ENCODE measurements around the gene ISY1. TPM values are rescaled to one million over a fixed set of nuclear protein-coding genes. Genes with fewer than 3 reads are reported as not detected.
A peak's percentile ranks its signal among the peaks of the same experiment; 100 is the strongest.

Gene ISY1
- total RNA-seq, 4 donors from 2014 or later: 4.1 to 39.3 (median 22.3) TPM

DNA sequence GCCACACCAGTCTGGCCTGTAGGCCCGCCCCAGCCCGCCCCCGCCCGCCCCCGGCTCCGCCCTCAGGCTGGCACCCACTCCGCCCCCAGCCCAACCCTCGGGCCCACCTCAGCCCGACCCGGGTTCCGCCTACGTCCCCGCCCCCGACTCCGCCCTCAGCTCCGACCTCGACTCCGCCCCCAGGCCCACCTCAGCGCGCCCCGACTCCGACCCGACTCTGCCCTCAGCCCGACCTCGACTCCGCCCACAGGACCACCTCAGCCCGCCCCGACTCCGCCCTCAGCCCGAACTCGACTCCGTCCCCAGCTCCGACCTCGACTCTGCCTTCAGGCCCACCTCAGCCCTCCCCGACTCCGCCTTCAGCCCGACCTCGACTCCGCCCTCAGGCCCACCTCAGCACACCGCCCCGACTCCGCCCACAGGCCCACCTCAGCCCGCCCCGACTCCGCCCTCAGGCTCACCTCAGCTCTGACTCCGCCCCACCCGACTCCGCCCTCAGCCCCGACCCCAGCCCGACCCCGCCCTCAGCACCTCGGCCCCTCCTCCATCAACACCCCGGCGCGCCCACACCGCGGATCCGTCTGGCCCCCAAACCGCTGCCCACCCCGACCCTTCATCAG is 39.0 kb downstream of the ISY1 start, which contains the start of gene RAB43:
Gene RAB43, minus strand, starts transcription at position 13 of the 620 bp plus-strand sequence. CDS start 315 bp downstream, outside the sequence.
- TF ChIP-seq POLR2A (IDR thresholded peaks at IDR 0.05) (no peak), CTCF (IDR thresholded peaks at IDR 0.05) (no peak)
- Histone ChIP-seq H3K9me3 (no peaks in the 10 kb centered on the region), H3K27ac (peak within 1 kb of the TSS; percentile 87 to 95), H3K27me3 (no peaks in the 10 kb centered on the region), H3K4me3 (peak within 1 kb of the TSS; percentile 56 to 85), H3K4me1 (peaks cover 0 to 6% of the 10 kb centered on the region in 2 donors), H3K36me3 (no peaks in the 10 kb centered on the region)
- DNase-seq: peak; percentile 93 to 94
- intact Hi-C loops (cut with DNase I; ENCODE audit: low total_unique reads): no loop called here

GRCh38 chr3:129121016-129121791 is 39.7 kb downstream of the ISY1 start:
- intact Hi-C loops (cut with DNase I; ENCODE audit: low total_unique reads): no loop called here
- peak in 1 of 2 donors; percentile 34 for DNase-seq
- peak overlapping the region; percentile 56 to 85 for H3K4me3 ChIP-seq

DNA sequence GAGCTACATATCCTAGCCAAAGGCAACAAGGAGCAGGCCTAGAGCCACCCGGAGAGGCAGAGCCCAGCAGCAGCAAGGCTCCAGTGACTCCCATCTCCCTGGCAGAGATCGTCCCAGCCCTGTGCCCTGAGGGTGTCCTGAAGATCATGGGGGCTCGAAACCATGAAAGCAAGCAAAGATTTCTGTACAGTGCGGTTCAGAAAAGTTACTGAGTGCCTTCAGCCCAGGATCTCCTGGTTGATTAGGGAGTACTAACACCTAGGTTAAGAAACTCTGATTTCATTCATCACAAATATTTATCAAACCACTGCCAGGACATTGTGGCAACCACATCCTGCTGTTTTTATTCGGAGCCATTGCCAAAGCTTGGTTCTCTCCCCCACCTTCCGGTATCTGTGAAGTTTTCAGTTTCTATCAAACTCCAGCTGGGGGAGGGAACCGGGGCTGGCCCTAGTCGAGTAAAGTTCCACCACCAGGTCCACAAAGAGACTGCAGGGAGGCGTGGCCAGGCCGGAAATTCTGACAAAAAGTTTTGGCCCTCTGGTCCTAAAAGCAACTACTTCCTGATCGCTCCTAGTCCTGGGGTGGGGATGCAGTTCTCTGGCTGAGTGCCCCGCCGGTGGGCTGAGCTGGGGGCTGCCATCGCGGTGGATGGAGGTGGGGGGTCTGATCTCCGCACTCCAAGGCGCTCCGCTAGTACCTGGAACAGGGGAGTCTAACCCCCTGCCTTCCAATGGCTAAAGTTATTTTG is 40.4 kb downstream of the ISY1 start:
- peaks cover 0 to 6% of the 10 kb centered on the region in 2 donors for H3K4me1 ChIP-seq
- H3K27me3 ChIP-seq: no peaks in the 10 kb centered on the region
- peak overlapping the region; percentile 87 to 95 for H3K27ac ChIP-seq
- peak overlapping the region; percentile 56 to 85 for H3K4me3 ChIP-seq
- intact Hi-C loops (cut with DNase I; ENCODE audit: low total_unique reads): no loop called here
- DNase-seq: peak; percentile 84 to 88
- TF ChIP-seq POLR2A (IDR thresholded peaks at IDR 0.05) (peak; percentile 42 to 57), CTCF (IDR thresholded peaks at IDR 0.05) (peak in 2 of 4 experiments; percentile 46 to 58)
- no peaks in the 10 kb centered on the region for H3K36me3 ChIP-seq
- no peaks in the 10 kb centered on the region for H3K9me3 ChIP-seq

More at GRCh38 chr3:129121016-129121791, 39.7 kb downstream of the ISY1 start:
- TF ChIP-seq POLR2A (IDR thresholded peaks at IDR 0.05) (peak in 1 of 2 donors; percentile 41), CTCF (IDR thresholded peaks at IDR 0.05) (peak in 1 of 4 experiments; percentile 4)
- H3K9me3 ChIP-seq: no peaks in the 10 kb centered on the region
- H3K36me3 ChIP-seq: no peaks in the 10 kb centered on the region
- H3K27me3 ChIP-seq: no peaks in the 10 kb centered on the region
- peak overlapping the region; percentile 87 to 95 for H3K27ac ChIP-seq
- H3K4me1 ChIP-seq: peaks cover 0 to 6% of the 10 kb centered on the region in 2 donors

GRCh38 chr3:129119365-129120100 is 41.3 kb downstream of the ISY1 start:
- Histone ChIP-seq H3K9me3 (no peaks in the 10 kb centered on the region), H3K36me3 (no peaks in the 10 kb centered on the region), H3K4me1 (peaks cover 0 to 6% of the 10 kb centered on the region in 2 donors), H3K27ac (peak overlapping the region; percentile 87 to 95), H3K27me3 (no peaks in the 10 kb centered on the region), H3K4me3 (peak overlapping the region; percentile 56 to 85)
- TF ChIP-seq POLR2A (IDR thresholded peaks at IDR 0.05) (no peak), CTCF (IDR thresholded peaks at IDR 0.05) (no peak)
- intact Hi-C loops (cut with DNase I; ENCODE audit: low total_unique reads): no loop called here
- DNase-seq: no peak
